GM23338 (cell line): ENCODE measurements around the gene BCAR3.

Experiments
- CTCF ChIP-seq, 2 experiments: fragments of 200-600 bp in 1 of 2; sonication (generic) in 1 of 2; conservative IDR thresholded peaks; 2 replicates each; pipeline versions ENCODE4 v1.5.1 to v1.6.1; 2016 to 2017; ENCODE audit warnings: antibody characterized with exemption in 2 of 2, low read depth in 2 of 2, mild to moderate bottlenecking in 2 of 2, moderate library complexity in 1 of 2
- EZH2phosphoT487 ChIP-seq: fragments of 200-600 bp; sonication (generic); IDR thresholded peaks from one replicate; pipeline ENCODE4 v1.8.1; 2018; ENCODE audit warnings: antibody characterized with exemption; ENCODE audit not compliant: unreplicated experiment
- JUNB ChIP-seq: IDR thresholded peaks from one replicate; pipeline ENCODE4 v1.6.1; 2016; ENCODE audit warnings: antibody characterized with exemption; ENCODE audit not compliant: unreplicated experiment
- POLR2AphosphoS5 ChIP-seq: IDR thresholded peaks from 2 replicates; pipeline ENCODE4 v1.6.1; 2016; ENCODE audit warnings: antibody characterized with exemption, low read depth

GRCh38 chr1:93525431-93525830 is 156.2 kb downstream of the BCAR3 start:
- no peak for TF ChIP-seq CTCF (conservative IDR thresholded peaks at IDR 0.05; ENCODE audit: low read depth in 2 of 2)
- TF ChIP-seq POLR2AphosphoS5, result no peak
- no peak for TF ChIP-seq JUNB
- no peak for TF ChIP-seq EZH2phosphoT487
